ENCODE data around the gene DCAF6.
A peak's percentile ranks its signal among the peaks of the same experiment; 100 is the strongest.
"Not testable (repeated sequence)": the region's sequence is repeated elsewhere in the genome, so short reads cannot be mapped to it uniquely, and the experiment has no call there.

DCAF6 gene

DNA sequence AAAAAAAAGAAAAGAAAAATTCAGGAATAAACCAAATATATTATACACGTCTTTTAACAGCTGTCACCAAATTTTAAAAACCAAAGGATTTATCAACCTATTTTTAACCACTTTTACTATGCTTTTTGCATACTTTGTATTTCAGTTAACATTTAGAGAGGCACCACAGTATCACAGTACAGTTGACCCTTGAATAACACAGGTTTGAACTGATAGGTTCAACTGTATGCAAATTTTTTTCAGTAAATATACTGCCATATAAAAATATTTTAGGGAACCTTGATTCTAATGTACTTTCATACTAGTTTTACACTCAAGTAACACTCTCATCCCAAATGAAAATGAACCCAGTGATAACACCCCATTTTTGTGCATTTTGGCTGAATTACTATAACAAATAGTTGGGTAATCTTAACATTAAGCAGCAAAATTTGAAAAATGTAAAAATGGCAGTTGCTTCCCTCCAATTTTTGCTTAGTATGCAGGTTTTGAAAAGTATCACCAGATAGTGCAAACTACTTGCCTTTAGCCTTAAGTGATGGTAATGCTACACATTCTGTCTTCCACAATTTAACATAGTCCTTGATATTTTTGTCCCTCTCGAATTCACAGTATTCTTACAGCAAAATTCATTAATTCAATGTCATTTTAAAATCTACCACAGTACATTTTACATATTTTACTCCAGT, 11.8 kb upstream of the DCAF6 start:
- no peak for DNase-seq (ENCODE audit: low read depth in 2 of 2)

- no peak for DNase-seq (ENCODE audit: low read depth in 2 of 2)
Observed at GRCh38 chr1:167926486-167926997, 9.9 kb upstream of the DCAF6 start.

- DNase-seq (ENCODE audit: low read depth in 2 of 2): no peak
Observed at GRCh38 chr1:167927046-167927754, 9.3 kb upstream of the DCAF6 start.

DNA sequence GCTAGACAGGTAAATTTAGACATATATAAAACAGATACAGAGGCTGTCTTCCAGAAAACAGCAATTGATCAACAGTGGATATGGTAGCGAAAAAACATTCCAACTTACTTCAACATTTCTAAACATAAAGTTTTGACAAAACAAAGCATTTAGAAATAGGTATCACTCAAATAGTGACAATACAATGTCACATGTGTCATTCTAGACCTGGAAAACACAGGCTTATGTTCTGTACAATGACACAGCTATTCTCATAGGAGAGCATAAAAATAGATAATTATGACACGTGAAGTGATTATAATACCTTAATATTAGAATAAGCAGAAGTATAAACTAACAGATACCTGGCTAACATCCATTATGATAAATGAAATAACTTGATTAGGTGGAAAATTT, 8.0 kb upstream of the DCAF6 start:
- DNase-seq (ENCODE audit: low read depth in 2 of 2): no peak

- DNase-seq (ENCODE audit: low read depth in 2 of 2): not testable (repeated sequence)
Observed at GRCh38 chr1:167928919-167929318, 7.6 kb upstream of the DCAF6 start.

- DNase-seq (ENCODE audit: low read depth in 2 of 2): no peak
Observed at GRCh38 chr1:167929725-167930124, 6.8 kb upstream of the DCAF6 start.

DNA sequence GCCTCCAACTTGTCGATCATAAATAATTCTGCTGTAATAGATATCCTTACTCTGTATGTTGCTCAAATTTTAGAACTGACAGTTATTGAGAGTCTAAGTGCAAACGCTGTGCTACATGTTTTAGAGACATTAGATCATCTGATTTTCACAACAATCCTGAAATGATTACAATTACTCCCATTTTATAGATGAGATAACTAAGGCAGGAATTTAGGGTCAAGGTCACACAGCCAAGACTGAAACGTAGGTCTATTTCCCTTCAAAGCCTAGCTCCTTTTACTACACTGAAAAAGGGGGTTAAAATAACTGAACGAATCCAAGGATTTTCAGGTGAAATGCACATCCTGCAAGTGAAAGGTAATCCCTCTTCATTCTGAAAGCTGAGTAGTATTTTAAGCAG, 2.7 kb upstream of the DCAF6 start:
- no peak for DNase-seq (ENCODE audit: low read depth in 2 of 2)

DNA sequence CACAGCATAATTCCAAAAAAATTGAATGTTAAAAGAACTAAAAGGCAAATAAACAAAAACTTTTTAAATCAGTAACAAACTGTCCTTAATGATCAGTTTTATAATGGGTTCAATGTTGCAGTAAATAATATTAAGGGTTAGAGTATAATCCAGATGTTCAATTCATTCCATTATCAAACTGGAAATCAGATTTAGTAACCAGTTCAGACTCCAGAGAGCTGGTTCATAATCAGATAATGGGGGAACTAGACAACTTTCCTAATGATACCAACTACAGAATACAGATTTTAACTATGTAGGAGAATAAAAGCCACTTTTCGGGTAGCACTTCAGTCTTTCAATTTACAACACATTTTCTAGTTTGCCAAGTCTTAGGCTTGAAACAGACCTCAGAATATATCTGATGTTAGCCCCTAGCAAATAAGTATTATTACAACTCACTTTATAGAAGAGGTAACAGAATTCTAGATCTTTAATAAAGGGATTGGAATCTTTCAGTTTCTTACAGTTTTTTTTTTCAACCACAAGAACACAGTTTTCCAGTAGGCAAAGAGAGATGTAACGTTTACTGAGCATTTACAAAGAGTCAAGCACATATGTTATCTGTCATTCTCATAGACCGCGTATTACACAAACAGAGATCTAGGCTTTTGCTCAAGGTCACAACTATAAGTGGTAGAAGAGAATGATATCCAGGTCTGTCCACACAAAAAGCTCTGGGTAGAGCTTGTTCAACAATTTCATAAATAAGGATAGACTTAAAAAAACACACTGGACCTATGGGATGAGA, 1.9 kb upstream of the DCAF6 start:
- DNase-seq (ENCODE audit: low read depth in 2 of 2): no peak

GRCh38 chr1:167935216-167936067, 1.0 kb upstream of the DCAF6 start:
- peak; percentile 5 to 17 for DNase-seq (ENCODE audit: low read depth in 2 of 2)

GRCh38 chr1:167936930-167937708, 636 bp downstream of the DCAF6 start, which contains the start of gene MPC2:
MPC2 (minus strand) TSS chr1:167937072; CDS start chr1:167935841, 1,231 bp downstream.
- peak; percentile 22 to 41 for DNase-seq (ENCODE audit: low read depth in 2 of 2)

- no peak for DNase-seq (ENCODE audit: low read depth in 2 of 2)
Observed at GRCh38 chr1:167937709-167938010, 1.2 kb downstream of the DCAF6 start.

DNA sequence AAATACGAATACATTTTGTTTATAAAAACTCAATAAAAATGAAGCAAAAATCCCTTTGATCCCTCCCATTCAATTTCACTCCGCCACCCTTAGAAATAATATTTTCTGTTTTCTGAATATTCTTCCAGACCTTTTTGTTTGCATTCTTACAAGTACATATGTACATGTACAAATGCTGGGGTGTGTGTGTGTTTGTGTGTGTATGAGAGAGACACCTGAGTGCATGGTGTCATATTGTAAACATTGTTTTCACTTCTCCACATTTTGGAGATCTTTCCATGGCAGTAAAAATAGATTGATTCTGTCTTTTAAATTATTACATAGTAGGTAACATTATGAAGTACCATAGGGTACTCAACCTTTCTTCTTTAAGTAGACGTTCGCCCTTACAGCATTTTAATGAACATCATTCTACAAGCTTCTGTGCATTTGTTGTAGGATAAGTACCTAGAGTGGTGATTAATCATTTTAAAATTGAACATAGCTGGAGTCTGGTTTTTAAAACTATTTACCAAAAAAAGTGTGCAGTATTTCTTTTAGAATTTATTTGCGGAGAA, 1.7 kb downstream of the DCAF6 start:
- DNase-seq (ENCODE audit: low read depth in 2 of 2): no peak

DNA sequence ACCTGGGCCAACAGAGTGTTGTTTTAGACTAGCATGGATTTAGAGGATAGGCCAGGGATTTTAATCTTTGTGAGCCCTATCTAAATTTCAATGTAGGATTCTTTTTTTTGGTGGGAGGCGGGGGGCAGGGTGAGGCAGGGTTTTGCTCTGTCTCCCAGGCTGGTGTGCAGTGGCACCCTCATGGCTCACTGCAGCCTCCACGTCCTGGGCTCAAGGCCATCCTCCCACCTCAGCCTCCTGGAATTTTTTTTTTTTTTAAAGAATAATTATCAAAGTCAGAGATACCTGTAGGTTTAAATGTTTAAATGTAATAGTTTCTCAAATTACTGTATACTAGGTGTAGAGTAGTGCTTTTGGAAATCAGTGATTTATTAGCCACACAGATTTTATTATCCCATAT, 3.8 kb downstream of the DCAF6 start:
- no peak for DNase-seq (ENCODE audit: low read depth in 2 of 2)

- no peak for DNase-seq (ENCODE audit: low read depth in 2 of 2)
Observed at GRCh38 chr1:167943541-167943940, 7.1 kb downstream of the DCAF6 start.

- DNase-seq (ENCODE audit: low read depth in 2 of 2): no peak
Observed at GRCh38 chr1:167947733-167948132, 11.2 kb downstream of the DCAF6 start.

DNA sequence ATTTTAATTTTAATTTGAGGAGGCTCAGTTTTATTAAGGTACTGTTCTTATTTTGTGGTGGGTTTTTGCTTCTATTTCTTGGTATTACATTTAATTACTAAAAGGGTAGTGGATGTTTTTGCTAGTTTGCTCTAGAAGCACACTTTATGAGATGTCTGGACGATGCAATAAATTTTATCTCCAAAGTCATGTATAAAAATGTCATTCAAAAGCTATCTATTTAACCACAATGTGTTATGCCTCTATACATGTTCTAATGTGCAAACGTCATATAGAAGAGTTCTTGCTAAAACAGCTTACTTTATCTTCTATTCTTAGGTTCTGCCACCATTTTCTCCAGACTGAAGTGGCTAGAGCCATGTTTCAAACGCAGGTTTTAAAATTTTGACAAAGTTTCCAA, 13.3 kb downstream of the DCAF6 start:
- no peak for DNase-seq (ENCODE audit: low read depth in 2 of 2)

GRCh38 chr1:167950569-167950968, 14.1 kb downstream of the DCAF6 start:
- no peak for DNase-seq (ENCODE audit: low read depth in 2 of 2)

GRCh38 chr1:167955915-167956314, 19.4 kb downstream of the DCAF6 start:
- no peak for DNase-seq (ENCODE audit: low read depth in 2 of 2)

DNA sequence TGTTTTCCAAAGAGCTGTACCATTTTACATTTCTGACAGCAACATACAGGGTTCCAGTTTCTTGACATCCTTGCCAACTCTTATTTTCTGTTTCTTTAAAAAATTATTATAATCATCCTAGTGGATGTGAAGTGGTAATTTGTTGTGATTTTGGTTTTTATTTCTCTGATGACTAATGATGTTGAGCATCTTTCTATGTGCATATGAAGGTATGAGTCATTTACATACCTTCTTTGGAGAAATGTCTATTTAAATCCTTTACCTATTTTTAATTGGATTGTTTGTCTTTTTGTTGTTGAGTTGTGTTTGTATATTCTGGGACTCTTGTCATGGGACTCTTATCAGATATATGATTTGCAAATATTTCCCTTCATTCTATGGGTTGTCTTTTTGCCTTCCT, 21.2 kb downstream of the DCAF6 start:
- no peak for DNase-seq (ENCODE audit: low read depth in 2 of 2)

GRCh38 chr1:167964646-167965045, 28.2 kb downstream of the DCAF6 start:
- no peak for DNase-seq (ENCODE audit: low read depth in 2 of 2)

- DNase-seq (ENCODE audit: low read depth in 2 of 2): no peak
Observed at GRCh38 chr1:167966050-167966449, 29.6 kb downstream of the DCAF6 start.

Data from stimulated activated CD4-positive, alpha-beta T cell treated with anti-CD3 and anti-CD28 coated beads, Interleukin-15, amount 100 ng/mL, for 48 hours (primary cell).